LNCaP clone FGC (cell line): ENCODE results near the gene MSH5.

Source experiments
- DNase-seq: peaks from one replicate; pipeline ENCODE4 v3.0.0-alpha.2; 2011; ENCODE audit warnings: low read depth
- H3K4me3 ChIP-seq: 2 replicates; pipeline ENCODE4 v1.5.1; 2011; ENCODE audit warnings: mild to moderate bottlenecking, low read depth, low read length, control low read depth
- TF ChIP-seq, protein P1 (sequence below): IDR thresholded peaks from 2 replicates; pipeline ENCODE4 v1.5.1; 2012; ENCODE audit warnings: mild to moderate bottlenecking; ENCODE audit not compliant: control insufficient read depth, insufficient read depth; ENCODE audit errors: extremely low read depth

MSH5 gene

DNA sequence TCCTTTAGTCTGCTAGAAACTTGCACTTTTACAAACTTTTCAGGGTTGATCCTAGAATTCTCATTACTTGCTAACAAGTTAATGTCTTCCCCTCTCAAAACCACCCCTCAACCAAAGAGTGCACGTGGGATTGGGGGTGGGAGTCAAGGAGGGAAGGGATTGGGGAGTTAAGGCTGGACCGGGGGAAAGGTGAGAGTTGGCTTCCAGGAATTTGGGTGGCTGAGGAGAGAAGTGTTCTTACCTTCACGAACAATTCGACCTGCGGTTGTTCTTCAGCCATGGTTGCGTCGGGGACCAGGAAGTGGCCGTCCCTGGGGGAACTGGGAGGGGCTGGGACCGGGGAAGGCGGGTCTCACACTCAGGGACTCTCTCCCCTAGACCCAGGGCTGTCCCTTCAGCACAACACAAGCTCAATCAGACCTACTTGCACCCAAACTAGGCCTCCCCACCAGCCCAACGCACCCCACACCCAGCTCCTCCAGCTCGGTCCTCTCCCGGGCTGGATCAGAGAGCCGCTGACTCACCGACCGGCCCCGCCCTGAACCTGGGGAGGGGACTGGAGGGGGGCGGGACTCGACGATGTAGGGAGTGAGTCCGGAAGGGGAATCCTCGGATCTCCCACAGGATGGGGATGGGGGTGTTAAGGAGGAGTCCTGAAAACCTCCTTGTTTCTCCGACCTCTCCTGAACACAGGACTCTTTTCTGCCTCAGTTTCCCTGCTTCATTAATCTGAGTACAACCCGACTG is 3.6 kb upstream of the MSH5 start, which contains the start of gene CLIC1:
Gene CLIC1 (minus strand): TSS at position 510 of the 747 bp plus-strand sequence. CDS start 230 bp downstream, at position 280.
- H3K4me3 ChIP-seq: peak within 1 kb of the TSS; percentile 94
- DNase-seq: no peak
- TF ChIP-seq, protein P1, sequence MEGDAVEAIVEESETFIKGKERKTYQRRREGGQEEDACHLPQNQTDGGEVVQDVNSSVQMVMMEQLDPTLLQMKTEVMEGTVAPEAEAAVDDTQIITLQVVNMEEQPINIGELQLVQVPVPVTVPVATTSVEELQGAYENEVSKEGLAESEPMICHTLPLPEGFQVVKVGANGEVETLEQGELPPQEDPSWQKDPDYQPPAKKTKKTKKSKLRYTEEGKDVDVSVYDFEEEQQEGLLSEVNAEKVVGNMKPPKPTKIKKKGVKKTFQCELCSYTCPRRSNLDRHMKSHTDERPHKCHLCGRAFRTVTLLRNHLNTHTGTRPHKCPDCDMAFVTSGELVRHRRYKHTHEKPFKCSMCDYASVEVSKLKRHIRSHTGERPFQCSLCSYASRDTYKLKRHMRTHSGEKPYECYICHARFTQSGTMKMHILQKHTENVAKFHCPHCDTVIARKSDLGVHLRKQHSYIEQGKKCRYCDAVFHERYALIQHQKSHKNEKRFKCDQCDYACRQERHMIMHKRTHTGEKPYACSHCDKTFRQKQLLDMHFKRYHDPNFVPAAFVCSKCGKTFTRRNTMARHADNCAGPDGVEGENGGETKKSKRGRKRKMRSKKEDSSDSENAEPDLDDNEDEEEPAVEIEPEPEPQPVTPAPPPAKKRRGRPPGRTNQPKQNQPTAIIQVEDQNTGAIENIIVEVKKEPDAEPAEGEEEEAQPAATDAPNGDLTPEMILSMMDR: no peak

DNA sequence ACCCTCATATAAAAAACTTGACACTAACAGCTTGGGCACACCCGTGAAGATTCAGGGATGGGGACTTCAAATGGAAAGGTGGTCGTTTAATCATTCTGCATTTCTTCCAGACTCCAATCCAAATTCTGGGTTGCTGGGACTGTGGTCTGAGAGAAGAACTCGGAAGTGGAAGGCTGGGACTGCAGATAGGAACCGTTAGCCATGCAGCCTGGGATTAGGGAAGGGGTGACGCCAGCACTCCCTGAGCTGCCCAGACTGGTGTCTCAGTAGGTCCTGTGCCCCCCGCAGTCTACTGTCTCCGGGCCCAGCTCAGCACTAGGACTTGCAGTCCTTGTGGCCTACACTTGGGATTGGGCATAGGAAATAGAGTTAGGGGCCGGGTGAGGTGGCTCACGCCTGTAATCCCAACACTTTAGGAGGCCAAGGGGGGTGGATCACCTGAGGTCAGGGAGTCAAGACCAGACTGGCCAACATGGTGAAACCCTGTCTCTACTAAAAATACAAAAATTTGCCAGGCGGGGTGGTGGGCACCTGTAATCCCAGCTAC is 3.0 kb upstream of the MSH5 start:
- TF ChIP-seq, protein P1: no peak
- no peak for DNase-seq
- peak overlapping the region; percentile 94 for H3K4me3 ChIP-seq

DNA sequence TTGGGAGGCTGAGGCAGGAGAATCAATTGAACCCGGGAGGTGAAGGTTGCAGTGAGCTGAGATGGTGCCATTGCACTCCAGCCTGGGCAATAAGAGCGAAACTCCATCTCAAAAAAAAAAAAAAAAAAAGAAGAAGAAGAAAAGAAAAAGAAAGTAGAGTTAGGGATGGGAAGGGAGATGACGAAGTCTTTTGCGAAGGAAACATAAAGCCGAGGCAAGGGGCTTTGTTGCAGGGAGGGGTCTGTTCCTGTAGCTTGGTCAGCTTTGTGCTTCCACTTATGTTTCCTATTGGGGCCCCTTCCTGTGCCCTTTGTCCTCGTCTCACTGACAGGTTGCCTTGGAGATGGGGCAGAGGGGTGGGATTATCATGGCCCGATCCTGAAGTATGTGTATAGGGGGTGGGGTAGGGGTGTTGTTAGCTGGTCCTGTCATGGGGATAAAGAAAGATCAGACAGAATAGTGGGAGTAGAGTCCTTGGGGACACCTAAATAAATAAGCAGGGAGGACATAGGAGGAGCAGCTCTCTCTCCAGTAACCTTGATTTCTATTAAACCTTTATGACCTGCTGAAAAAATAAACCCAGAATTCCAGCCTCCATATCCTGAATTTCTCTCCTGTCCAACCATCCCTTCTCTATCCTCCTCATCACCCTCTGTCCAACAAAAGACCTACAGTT is 2.4 kb upstream of the MSH5 start:
- H3K4me3 ChIP-seq: peak overlapping the region; percentile 77
- no peak for DNase-seq
- TF ChIP-seq, protein P1: no peak

DNA sequence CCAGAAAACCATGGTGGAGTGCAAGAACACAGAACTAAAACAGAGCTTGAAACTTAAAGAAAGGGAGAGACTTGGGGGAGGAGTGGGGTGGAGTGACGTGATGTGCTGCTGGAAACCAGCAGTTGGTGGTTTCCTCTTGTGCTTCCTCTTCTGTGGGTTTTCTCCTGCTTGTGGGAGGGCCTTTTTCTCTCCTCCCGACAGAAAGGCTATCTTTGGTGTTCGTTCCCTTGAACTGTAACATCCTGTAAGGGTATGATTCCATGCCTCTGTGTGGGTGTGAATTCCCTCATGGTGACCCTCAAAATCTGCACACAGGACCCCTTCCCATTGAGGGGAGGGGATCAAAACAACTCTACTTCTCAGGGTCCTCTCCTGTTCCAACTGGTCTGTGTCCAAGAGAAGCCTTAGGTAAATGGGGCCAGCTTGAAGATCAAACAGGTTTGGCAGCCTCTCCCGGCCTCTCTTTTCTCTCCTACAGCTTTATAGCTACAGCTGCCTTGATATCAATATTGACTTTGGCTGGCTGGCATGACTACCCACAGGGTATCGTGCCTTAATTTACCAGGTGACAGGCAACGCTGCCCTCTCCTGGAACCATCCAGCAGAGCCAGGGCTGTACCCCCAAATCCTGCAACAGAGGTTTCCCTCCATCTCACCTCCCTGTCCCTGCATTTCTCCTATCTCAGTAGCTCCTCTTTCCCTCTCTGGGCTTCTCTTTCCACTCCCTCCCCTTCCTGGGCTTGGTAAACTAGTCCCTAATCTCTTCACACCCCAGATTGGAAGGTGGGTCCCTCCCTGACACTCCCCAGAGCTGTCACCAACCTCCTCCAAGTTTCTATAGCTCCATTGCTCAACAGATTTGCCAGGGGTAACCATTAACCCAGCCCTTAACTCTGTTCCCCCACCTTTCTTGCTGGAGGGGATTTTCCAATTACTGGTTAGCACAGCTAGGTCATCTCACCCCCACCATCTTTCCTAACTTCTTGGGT is 1.5 kb upstream of the MSH5 start:
- DNase-seq: peak; percentile 94
- H3K4me3 ChIP-seq: peak overlapping the region; percentile 77
- TF ChIP-seq, protein P1: peak; percentile 65

DNA sequence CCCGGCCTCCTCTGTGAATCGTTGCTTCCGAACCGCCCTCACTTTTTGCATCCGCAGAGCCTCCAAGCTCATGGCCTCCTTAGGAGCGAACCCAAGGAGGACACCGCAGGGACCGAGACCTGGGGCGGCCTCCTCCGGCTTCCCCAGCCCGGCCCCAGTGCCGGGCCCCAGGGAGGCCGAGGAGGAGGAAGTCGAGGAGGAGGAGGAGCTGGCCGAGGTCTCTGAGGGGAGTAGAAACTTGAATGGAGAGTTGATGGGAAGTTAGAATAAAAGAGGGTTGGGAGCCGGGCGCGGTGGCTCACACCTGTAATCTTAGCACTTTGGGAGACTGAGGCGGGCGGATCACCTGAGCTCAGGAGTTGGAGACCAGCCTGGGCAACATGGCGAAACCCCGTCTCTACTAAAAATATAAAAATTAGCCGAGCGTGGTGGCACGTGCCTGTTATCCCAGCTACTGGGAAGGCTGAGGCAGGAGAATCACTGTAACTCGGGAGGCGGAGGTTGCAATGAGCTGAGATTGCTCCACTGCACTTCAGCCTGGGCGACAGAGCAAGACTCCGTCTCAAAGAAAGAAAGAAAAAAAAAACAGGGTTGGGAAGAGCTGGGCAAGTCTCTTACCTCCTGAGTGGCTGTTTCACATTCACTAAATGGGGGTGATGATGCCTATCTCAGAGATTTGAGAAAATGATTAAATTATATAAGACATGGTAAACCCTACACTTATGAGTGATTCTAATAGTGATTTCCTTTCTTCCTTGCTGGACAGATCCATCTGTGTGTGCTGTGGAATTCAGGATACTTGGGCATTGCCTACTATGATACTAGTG is 805 bp downstream of the MSH5 start:
- no peak for DNase-seq

More for the DNA sequence above, 805 bp downstream of the MSH5 start:
- peak overlapping the region; percentile 77 for H3K4me3 ChIP-seq
- TF ChIP-seq, protein P1: no peak
